Liver (tissue), 3 donors: Measurements from ENCODE around the gene SUN2.

ENCODE experiments used
- FOXA2 ChIP-seq: IDR thresholded peaks from 2 replicates; pipeline ENCODE4 v1.6.1; 2016; ENCODE audit warnings: antibody characterized with exemption
- GABPA ChIP-seq, 2 donors: IDR thresholded peaks in 1 of 2; conservative IDR thresholded peaks in 1 of 2; 2 replicates each; pipeline ENCODE4 v1.6.1; 2016; ENCODE audit warnings: antibody characterized with exemption in 2 of 2, mild to moderate bottlenecking in 1 of 2, moderate library complexity in 1 of 2
- HNF4A ChIP-seq, 2 donors: conservative IDR thresholded peaks; 2 replicates each; pipeline ENCODE4 v1.6.1; 2016; ENCODE audit warnings: antibody characterized with exemption in 2 of 2, mild to moderate bottlenecking in 2 of 2
- JUND ChIP-seq, 2 donors: IDR thresholded peaks; 2 replicates each; pipeline ENCODE4 v1.6.1; 2016; ENCODE audit warnings: antibody characterized with exemption in 2 of 2
- RAD21 ChIP-seq, 2 donors: IDR thresholded peaks; 2 replicates each; pipeline ENCODE4 v1.6.1; 2016; ENCODE audit warnings: antibody characterized with exemption in 2 of 2, mild to moderate bottlenecking in 2 of 2
- RXRA ChIP-seq, 2 donors: IDR thresholded peaks; 2 replicates each; pipeline ENCODE4 v1.6.1; 2017 to 2018; ENCODE audit warnings: antibody characterized with exemption in 2 of 2, mild to moderate bottlenecking in 1 of 2
- SP1 ChIP-seq: IDR thresholded peaks from 2 replicates; pipeline ENCODE4 v1.6.1; 2018; ENCODE audit warnings: antibody characterized with exemption, mild to moderate bottlenecking
- TAF1 ChIP-seq: conservative IDR thresholded peaks from 2 replicates; pipeline ENCODE4 v1.6.1; 2016; ENCODE audit warnings: antibody characterized with exemption, mild to moderate bottlenecking
- TF ChIP-seq, protein P1 (sequence below): fragments of 150-350 bp; IDR thresholded peaks from 2 replicates; pipeline ENCODE4 v1.5.1; 2017; ENCODE audit warnings: improper control_type of control experiment, low read depth, low read length; ENCODE audit not compliant: missing input control
- TF ChIP-seq, protein P2 (sequence below): IDR thresholded peaks from 2 replicates; pipeline ENCODE4 v1.6.1; 2016; ENCODE audit warnings: antibody characterized with exemption, mild to moderate bottlenecking
- TF ChIP-seq, protein P3 (sequence below): IDR thresholded peaks from 2 replicates; pipeline ENCODE4 v1.6.1; 2016; ENCODE audit warnings: antibody characterized with exemption
- TF ChIP-seq, protein P4 (sequence below): IDR thresholded peaks from 2 replicates; pipeline ENCODE4 v1.6.1; 2016; ENCODE audit warnings: antibody characterized with exemption
- TF ChIP-seq, protein P5 (sequence below): IDR thresholded peaks from 2 replicates; pipeline ENCODE4 v1.6.1; 2016; ENCODE audit warnings: antibody characterized with exemption
- donor health status: healthy.
- donor health status: healthy.

DNA sequence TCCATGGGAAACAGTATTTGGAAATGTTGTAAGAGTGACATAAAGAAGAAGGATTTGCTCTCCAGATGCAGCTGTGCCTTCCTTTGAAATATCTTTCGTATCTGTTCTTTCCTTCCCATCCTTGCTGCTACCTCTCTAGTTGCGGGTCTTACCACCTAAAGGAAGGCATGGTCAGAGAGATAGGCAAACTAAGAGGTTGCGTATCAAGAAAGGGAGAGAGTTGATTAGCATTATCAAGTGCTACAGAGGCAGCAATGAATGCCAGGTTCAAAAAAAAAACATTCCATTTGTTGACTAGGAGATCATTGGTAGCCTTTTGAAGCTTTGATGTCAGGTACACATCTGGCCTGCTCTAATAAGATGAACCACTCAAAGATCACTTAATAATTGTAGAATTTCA lies 45.4 kb downstream of the SUN2 start:
- TF ChIP-seq, protein P1, sequence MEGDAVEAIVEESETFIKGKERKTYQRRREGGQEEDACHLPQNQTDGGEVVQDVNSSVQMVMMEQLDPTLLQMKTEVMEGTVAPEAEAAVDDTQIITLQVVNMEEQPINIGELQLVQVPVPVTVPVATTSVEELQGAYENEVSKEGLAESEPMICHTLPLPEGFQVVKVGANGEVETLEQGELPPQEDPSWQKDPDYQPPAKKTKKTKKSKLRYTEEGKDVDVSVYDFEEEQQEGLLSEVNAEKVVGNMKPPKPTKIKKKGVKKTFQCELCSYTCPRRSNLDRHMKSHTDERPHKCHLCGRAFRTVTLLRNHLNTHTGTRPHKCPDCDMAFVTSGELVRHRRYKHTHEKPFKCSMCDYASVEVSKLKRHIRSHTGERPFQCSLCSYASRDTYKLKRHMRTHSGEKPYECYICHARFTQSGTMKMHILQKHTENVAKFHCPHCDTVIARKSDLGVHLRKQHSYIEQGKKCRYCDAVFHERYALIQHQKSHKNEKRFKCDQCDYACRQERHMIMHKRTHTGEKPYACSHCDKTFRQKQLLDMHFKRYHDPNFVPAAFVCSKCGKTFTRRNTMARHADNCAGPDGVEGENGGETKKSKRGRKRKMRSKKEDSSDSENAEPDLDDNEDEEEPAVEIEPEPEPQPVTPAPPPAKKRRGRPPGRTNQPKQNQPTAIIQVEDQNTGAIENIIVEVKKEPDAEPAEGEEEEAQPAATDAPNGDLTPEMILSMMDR, result no peak
- TF ChIP-seq JUND (IDR thresholded peaks at IDR 0.05), result no peak
- TF ChIP-seq, protein P2, sequence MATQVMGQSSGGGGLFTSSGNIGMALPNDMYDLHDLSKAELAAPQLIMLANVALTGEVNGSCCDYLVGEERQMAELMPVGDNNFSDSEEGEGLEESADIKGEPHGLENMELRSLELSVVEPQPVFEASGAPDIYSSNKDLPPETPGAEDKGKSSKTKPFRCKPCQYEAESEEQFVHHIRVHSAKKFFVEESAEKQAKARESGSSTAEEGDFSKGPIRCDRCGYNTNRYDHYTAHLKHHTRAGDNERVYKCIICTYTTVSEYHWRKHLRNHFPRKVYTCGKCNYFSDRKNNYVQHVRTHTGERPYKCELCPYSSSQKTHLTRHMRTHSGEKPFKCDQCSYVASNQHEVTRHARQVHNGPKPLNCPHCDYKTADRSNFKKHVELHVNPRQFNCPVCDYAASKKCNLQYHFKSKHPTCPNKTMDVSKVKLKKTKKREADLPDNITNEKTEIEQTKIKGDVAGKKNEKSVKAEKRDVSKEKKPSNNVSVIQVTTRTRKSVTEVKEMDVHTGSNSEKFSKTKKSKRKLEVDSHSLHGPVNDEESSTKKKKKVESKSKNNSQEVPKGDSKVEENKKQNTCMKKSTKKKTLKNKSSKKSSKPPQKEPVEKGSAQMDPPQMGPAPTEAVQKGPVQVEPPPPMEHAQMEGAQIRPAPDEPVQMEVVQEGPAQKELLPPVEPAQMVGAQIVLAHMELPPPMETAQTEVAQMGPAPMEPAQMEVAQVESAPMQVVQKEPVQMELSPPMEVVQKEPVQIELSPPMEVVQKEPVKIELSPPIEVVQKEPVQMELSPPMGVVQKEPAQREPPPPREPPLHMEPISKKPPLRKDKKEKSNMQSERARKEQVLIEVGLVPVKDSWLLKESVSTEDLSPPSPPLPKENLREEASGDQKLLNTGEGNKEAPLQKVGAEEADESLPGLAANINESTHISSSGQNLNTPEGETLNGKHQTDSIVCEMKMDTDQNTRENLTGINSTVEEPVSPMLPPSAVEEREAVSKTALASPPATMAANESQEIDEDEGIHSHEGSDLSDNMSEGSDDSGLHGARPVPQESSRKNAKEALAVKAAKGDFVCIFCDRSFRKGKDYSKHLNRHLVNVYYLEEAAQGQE, result no peak
- TF ChIP-seq TAF1, result no peak
- TF ChIP-seq, protein P3, sequence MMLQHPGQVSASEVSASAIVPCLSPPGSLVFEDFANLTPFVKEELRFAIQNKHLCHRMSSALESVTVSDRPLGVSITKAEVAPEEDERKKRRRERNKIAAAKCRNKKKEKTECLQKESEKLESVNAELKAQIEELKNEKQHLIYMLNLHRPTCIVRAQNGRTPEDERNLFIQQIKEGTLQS, result no peak
- TF ChIP-seq RAD21 (IDR thresholded peaks at IDR 0.05), result no peak
- no peak for TF ChIP-seq SP1
- TF ChIP-seq RXRA (IDR thresholded peaks at IDR 0.05), result no peak
- TF ChIP-seq, protein P4, sequence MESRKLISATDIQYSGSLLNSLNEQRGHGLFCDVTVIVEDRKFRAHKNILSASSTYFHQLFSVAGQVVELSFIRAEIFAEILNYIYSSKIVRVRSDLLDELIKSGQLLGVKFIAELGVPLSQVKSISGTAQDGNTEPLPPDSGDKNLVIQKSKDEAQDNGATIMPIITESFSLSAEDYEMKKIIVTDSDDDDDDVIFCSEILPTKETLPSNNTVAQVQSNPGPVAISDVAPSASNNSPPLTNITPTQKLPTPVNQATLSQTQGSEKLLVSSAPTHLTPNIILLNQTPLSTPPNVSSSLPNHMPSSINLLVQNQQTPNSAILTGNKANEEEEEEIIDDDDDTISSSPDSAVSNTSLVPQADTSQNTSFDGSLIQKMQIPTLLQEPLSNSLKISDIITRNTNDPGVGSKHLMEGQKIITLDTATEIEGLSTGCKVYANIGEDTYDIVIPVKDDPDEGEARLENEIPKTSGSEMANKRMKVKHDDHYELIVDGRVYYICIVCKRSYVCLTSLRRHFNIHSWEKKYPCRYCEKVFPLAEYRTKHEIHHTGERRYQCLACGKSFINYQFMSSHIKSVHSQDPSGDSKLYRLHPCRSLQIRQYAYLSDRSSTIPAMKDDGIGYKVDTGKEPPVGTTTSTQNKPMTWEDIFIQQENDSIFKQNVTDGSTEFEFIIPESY, result no peak
- TF ChIP-seq HNF4A (conservative IDR thresholded peaks at IDR 0.05), result no peak
- TF ChIP-seq, protein P5, sequence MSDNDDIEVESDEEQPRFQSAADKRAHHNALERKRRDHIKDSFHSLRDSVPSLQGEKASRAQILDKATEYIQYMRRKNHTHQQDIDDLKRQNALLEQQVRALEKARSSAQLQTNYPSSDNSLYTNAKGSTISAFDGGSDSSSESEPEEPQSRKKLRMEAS, result no peak
- no peak for TF ChIP-seq GABPA (IDR thresholded peaks at IDR 0.05 in 1 of 2, conservative IDR thresholded peaks at IDR 0.05 in 1 of 2)
- no peak for TF ChIP-seq FOXA2
